ENCODE results near the gene ENOX2. TPM values are rescaled to one million over a fixed set of nuclear protein-coding genes. Genes with fewer than 3 reads are reported as not detected.

ENOX2 gene
- total RNA-seq, 4 donors from 2014 or later: 8.0 to 28.0 (median 15.2) TPM

- Histone ChIP-seq H3K27ac (no peak overlapping the region), H3K4me1 (no peaks in the 10 kb centered on the region), H3K9me3 (no peaks in the 10 kb centered on the region), H3K36me3 (no peaks in the 10 kb centered on the region), H3K27me3 (no peaks in the 10 kb centered on the region), H3K4me3 (no peak overlapping the region)
- TF ChIP-seq EP300 (IDR thresholded peaks at IDR 0.05) (no peak), POLR2A (IDR thresholded peaks at IDR 0.05) (no peak)
- TF ChIP-seq, protein P1, sequence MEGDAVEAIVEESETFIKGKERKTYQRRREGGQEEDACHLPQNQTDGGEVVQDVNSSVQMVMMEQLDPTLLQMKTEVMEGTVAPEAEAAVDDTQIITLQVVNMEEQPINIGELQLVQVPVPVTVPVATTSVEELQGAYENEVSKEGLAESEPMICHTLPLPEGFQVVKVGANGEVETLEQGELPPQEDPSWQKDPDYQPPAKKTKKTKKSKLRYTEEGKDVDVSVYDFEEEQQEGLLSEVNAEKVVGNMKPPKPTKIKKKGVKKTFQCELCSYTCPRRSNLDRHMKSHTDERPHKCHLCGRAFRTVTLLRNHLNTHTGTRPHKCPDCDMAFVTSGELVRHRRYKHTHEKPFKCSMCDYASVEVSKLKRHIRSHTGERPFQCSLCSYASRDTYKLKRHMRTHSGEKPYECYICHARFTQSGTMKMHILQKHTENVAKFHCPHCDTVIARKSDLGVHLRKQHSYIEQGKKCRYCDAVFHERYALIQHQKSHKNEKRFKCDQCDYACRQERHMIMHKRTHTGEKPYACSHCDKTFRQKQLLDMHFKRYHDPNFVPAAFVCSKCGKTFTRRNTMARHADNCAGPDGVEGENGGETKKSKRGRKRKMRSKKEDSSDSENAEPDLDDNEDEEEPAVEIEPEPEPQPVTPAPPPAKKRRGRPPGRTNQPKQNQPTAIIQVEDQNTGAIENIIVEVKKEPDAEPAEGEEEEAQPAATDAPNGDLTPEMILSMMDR (IDR thresholded peaks at IDR 0.05): no peak
- DNase-seq (ENCODE audit: low spot score in 2 of 2): no peak
- WGBS, 2 donors: 65 to 85% methylated on average over 1 of the region's 1 CpG
Observed at GRCh38 chrX:130696542-130696941, 206.5 kb downstream of the ENOX2 start.

DNA sequence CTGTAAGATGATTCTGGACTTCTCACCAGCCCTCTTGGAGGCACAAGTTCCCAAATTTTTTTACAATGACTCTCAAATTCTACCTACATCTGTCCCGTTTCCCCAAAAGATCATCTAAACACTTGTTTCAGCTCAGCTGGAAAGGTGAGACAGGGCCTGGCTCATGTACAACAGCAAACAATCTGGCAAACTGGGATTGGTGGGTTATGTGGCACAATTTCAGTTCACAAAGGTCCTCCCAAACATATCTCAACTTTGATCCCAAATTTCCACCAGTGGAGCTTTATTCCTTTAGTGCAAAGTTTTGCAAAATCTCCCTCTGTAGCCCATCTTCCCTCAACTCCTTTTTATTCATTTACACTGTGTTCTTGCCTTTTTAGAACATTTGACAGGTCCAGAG is 207.1 kb downstream of the ENOX2 start:
- Histone ChIP-seq H3K4me3 (no peak overlapping the region), H3K27me3 (no peaks in the 10 kb centered on the region), H3K4me1 (no peaks in the 10 kb centered on the region), H3K36me3 (no peaks in the 10 kb centered on the region), H3K27ac (no peak overlapping the region), H3K9me3 (no peaks in the 10 kb centered on the region)
- WGBS, 2 donors: 73 to 91% methylated on average over 1 of the region's 1 CpG
- DNase-seq (ENCODE audit: low spot score in 2 of 2): no peak
- TF ChIP-seq, protein P1 (IDR thresholded peaks at IDR 0.05): no peak
- TF ChIP-seq EP300 (IDR thresholded peaks at IDR 0.05) (no peak), POLR2A (IDR thresholded peaks at IDR 0.05) (no peak)

DNA sequence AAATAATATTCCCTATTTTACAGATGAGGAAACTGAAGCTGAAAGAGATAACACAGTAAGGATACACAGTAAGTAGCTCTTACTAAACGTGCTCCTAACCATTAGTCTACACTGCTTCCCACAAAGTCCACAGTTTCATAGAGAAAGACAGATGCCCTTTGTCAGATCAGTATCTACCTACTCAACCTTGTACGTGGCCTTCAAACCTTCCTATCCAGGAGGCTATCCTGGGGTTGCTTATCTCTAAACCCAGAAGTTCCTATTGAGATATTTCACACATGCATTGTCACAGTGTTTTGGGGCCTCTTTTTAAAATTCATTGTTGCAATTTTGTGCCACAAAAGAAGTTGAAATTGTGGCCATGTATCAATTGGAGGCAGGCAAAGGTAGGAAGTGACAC is 208.0 kb downstream of the ENOX2 start:
- Histone ChIP-seq H3K4me1 (no peaks in the 10 kb centered on the region), H3K36me3 (no peaks in the 10 kb centered on the region), H3K9me3 (no peaks in the 10 kb centered on the region), H3K27ac (no peak overlapping the region), H3K27me3 (no peaks in the 10 kb centered on the region), H3K4me3 (no peak overlapping the region)
- WGBS, 2 donors: 45 to 92% methylated on average over 2 of the region's 2 CpGs
- TF ChIP-seq POLR2A (IDR thresholded peaks at IDR 0.05): no peak
- TF ChIP-seq EP300 (IDR thresholded peaks at IDR 0.05): no peak
- TF ChIP-seq, protein P1 (IDR thresholded peaks at IDR 0.05): no peak
- DNase-seq (ENCODE audit: low spot score in 2 of 2): no peak

DNA sequence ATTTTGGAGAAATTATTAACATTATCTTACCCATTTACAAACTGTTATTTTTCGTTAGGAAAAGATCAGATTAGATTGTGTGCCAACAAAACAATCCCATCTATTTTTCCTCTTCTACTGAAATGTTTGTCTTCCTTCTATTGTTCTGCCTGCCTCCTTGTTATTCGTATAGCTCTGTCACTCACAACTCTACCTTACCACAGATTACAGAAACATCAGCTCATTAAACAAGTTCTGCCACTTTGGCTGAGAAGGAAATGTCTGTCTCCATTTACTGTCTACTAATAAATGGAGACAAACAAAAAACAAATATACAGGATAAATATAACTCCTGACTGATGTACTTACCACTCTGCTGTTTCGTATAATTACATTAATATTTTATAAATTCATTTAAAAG is 211.4 kb downstream of the ENOX2 start:
- TF ChIP-seq, protein P1 (IDR thresholded peaks at IDR 0.05): no peak
- TF ChIP-seq EP300 (IDR thresholded peaks at IDR 0.05): no peak
- TF ChIP-seq POLR2A (IDR thresholded peaks at IDR 0.05): no peak
- Histone ChIP-seq H3K4me1 (no peaks in the 10 kb centered on the region), H3K9me3 (no peaks in the 10 kb centered on the region), H3K36me3 (peaks cover 0 to 11% (median 0%) of the 10 kb centered on the region in 3 donors), H3K4me3 (no peak overlapping the region), H3K27me3 (no peaks in the 10 kb centered on the region), H3K27ac (no peak overlapping the region)
- WGBS, 2 donors: 68 to 77% methylated on average over 3 of the region's 3 CpGs
- DNase-seq (ENCODE audit: low spot score in 2 of 2): no peak

GRCh38 chrX:130688360-130688759 is 214.6 kb downstream of the ENOX2 start:
- Histone ChIP-seq H3K27me3 (no peaks in the 10 kb centered on the region), H3K9me3 (no peaks in the 10 kb centered on the region), H3K36me3 (peaks cover 0 to 11% (median 0%) of the 10 kb centered on the region in 3 donors), H3K4me1 (no peaks in the 10 kb centered on the region), H3K27ac (no peak overlapping the region), H3K4me3 (no peak overlapping the region)
- DNase-seq (ENCODE audit: low spot score in 2 of 2): no peak
- 85 to 95% methylated on average over 5 of the region's 5 CpGs for WGBS, 2 donors
- TF ChIP-seq POLR2A (IDR thresholded peaks at IDR 0.05): no peak
- TF ChIP-seq, protein P1 (IDR thresholded peaks at IDR 0.05): no peak
- no peak for TF ChIP-seq EP300 (IDR thresholded peaks at IDR 0.05)

Data from tibial nerve (tissue), 4 donors.